HUDEP-2 (cell line): ENCODE measurements around the gene STK11IP.

Experiments used
- DNase-seq, 76 experiments: peaks; one replicate each; lab custom pipeline; 2025; ENCODE audit not compliant: unreplicated experiment in 76 of 76; lab: John Stamatoyannopoulos, UW

The STK11IP gene

DNA sequence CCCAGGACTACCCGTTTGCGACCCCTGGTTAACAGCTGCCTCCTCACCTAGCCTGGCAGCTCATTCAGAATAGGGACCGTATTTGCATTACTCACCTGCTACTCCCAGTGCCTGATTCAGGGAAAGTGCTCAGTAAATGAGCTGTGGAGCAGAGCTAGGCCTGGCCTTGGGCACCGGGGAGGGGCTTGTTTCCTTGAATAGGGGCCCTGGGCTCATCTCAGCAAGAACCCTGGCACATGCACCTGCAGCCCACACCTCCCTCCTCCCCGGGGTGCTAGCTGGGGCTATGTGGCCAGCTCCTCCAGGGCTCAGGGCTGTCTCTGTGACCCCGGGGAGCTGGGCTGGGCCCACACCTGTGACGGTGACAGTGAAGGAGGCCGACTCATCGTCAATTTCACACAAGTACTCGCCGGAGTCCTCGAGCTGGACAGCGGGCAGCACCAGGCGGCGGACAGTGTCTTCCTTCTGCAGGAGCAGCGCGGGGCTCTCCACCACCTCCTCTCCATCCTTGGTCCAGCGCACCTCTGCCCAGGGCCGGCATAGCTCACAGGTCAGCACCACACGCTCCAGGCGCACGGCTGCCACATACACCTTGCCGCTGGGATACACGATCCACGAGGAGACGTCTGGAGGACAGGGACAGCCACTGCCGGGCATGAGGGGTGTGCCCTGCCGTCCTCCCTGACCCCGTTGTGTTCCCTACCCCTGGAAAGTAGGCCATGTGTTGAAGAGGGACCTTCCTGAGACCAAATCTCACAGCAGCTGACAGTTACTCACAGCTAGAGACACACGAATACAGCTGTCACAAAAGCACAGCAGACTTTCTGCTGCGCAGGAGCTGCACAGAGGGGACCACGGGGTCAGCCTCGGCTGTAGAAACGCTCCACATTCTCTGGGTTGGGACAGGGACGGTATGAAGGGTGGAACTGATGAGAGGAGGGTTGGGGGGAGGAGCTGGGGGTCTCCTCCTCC is 35.3 kb upstream of the STK11IP start:
- DNase-seq: no peak

DNA sequence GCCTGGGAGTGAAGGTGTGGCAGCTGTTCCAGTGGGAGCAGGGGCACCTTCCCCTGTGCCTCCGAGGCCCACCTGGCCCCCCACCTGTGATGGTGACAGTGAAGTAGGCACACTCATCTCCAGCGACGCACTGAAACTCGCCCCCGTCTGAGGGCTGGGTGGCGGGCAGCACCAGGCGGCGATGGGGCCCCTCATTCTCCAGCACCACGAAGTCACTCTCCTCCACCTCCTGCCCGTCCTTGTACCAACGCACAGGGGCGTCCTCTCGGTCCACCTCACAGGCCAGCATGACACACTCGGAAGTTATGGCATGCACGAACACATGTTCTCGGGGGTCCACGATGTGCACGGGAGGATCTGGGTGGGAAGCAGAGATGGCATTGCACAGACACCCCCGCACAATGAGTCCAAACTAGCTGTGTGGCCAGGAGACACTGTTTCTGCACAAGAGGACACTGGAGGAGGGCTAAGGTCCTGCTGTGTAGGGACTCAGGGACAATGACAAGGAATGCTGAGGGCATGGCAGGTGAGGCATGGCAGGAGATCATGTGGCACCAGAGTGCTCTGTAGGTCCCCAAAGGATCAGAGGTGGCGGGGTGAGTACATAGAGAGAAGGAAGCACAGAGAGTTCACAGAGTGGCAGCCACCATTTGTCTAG is 34.3 kb upstream of the STK11IP start:
- DNase-seq: no peak

DNA sequence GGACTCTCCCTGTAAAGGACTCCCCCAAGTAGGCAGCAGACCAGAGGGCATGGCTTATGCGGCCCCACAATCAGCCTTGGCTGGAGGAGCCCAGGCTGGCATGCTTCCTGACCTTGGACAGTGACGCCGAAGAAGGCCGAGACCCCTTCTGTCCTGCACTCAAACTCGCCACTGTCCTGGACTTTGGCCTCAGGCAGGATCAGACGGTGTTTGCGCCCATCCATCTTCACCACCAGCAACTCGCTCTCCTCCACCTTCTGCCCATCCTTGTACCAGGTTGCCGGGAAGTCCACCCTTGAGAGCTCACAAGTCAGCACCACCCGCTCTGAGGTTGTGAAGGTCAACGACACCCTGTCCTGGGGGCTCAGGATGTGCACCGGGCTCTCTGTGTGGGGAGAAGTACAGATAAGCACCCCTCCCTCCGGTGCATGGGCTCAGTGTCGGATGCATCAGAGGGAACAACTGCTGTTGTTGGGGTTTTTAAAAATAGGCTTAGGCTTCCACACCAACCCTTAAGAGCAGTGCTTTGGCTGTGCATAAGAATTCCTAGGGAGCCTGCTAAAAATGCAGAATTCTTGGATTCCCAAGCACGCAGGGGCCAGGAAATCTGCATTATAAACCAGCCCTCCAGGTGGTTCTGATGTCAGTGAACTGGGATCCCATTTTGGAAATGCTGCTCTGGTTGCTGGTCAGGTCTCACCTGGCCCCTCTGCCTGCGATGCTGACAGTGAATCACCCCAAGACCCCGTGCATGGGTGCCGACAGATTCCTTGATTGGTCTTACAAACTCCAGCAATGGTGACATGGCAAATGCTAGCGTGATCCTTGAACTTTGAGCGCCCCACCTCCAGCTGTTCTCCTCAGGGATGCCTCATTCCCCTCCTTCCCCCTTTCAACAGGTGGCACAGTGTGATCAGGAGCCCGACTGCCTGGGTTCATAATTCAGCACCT is 32.3 kb upstream of the STK11IP start:
- DNase-seq: no peak

DNA sequence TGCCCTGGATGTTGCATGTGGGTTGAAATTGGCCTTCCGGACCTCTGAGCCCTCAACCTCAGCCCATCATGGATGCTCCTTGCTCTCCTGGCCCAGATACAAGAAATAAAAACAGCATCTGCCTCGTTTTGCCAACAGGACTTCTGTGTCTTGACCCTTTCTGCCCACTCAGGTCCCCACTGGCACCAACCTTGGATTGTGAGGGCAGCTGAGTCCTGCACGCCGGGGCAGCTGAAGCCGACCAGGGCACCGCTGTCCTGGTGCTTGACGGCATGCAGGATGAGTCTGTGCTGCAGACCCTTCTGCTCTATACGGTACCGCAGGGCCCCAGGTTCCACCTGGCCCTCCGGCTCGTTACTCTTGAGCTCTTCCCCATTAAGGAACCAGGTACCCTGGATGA is 31.0 kb upstream of the STK11IP start:
- no peak for DNase-seq

DNA sequence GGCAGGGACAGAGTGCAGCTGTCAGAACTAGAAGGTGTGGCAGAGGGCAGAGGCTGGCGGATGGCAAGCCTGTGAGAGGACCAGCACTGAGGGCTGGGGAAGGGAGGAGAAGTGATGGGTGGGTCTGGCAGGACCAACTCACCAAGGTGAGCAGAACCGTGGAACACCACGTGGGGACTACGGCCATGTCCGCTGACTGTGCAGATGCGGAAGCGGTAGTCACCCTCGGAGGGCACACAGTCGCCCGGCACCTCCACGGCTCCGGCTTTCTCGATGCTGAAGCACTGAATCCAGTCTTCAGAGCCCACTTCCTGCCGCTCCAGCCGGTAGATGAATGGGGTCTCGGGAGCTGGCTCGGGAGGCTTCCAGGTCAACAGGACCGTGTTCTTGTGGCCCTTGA is 30.5 kb upstream of the STK11IP start:
- DNase-seq: no peak

DNA sequence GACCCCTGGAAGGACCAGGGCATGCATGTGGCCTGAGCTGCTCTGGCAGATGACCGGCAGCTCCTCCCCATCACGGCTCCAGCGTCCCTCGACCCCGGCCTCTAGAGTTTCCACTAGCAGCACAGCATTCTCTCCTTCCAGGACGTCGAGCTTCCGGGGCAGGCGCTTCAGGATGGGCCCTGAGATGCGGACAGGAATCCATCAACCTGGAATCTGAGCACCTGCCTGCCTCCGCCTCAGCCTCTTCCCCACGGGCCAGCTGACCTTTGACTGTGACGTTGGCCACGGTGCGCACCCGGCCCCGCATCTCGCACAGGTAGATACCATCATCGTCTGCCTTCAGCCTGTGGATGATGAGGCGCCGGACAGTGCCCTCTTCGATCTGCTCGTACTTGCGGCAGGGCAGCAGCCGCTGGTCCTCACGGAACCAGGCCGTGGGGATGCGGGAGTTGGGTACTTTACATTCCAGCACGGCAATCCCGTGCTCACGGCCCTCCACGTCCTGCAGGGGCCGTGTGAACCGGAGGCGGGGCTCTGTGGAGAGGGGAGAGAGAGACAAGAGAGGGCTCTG is 29.8 kb upstream of the STK11IP start:
- no peak for DNase-seq

DNA sequence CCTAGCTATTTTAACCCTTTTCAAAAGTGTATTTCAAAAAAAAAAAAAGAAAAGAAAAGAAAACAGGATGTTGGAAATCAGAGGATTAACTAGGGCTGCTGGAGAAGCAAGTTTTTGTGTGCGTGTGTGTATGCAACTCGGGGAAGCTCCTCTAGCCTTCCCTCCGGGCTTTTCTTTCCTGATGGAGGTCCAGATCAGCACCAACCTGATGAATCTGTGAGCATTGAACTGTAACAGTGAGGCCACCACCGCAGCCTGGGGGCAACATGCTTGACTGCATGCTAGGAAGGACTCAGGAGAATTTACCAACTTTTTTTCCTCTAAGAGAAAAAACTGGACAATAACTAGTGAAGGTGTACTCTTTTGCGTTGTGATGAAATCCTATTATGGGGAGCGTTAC is 28.6 kb upstream of the STK11IP start:
- no peak for DNase-seq

DNA sequence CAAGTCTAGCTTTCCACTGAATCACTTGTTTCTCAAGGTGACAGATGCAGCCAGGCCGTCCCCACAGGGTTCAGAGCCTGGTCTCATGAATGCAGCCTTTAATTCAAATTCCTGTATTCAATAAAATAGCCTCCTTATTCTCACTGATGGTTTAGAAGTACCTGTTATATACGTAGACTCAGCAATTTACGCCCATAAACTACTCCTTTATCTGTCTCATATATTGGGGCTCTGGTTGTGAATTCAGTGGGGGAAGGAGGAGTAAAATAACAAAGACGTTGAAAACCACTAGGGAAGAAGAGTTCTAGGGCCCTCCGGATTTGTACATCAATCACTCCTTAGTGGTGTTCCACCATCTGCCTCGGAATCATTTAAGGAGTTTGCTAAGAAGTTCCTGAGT is 28.0 kb upstream of the STK11IP start:
- no peak for DNase-seq

DNA sequence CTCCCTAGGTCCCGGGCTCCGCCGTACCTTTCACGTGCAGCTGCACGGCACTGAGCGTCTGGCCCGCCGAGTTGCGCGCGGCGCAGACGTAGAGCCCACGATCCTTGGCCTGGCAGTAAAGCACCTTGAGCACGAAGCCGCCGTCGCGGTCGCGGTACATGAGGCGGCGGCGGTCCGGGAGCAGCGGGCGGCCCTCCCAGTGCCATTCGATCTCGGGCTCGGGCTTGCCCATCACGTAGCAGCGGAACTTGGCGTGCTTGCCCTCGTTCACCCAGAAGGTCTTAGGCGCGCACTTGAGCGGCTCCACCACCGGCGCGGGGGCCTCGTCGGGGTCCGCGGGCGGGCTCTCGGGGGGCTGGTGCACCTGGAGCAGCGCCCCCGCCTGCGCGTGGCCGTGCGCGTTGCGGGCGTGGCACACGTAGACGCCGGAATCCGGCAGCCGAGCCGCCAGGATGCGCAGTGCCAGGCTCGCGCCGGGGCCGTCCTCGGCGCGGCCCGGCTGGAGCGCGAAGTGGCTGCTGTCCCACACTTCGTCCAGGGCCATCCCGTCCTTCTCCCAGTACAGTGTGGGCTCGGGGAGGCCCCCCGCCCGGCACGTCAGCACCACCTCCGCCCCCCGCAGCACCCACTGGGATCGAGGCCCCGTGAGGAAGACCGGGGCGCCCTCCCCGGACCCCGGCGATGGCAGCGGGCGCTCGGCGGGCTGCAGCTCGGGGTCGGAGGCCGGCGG is 27.3 kb upstream of the STK11IP start:
- no peak for DNase-seq

DNA sequence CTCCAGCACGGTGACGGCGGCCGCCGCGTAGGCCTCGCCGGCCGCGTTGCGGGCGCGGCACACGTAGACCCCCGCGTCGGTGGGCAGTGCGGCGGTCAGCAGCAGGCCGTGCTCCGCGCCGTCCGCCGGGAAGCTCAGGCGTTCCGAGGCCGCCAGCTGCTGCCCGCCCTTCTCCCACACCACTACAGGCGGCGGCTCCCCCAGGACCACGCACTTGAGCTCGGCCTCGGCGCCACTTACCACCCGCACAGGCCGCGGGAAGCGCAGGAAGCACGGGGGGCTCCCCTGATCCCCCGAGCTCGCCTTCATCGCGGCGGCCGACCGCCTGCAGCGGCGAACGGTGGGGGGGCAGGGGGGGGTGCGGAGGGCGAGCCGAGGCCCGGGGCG is 26.7 kb upstream of the STK11IP start:
- no peak for DNase-seq

DNA sequence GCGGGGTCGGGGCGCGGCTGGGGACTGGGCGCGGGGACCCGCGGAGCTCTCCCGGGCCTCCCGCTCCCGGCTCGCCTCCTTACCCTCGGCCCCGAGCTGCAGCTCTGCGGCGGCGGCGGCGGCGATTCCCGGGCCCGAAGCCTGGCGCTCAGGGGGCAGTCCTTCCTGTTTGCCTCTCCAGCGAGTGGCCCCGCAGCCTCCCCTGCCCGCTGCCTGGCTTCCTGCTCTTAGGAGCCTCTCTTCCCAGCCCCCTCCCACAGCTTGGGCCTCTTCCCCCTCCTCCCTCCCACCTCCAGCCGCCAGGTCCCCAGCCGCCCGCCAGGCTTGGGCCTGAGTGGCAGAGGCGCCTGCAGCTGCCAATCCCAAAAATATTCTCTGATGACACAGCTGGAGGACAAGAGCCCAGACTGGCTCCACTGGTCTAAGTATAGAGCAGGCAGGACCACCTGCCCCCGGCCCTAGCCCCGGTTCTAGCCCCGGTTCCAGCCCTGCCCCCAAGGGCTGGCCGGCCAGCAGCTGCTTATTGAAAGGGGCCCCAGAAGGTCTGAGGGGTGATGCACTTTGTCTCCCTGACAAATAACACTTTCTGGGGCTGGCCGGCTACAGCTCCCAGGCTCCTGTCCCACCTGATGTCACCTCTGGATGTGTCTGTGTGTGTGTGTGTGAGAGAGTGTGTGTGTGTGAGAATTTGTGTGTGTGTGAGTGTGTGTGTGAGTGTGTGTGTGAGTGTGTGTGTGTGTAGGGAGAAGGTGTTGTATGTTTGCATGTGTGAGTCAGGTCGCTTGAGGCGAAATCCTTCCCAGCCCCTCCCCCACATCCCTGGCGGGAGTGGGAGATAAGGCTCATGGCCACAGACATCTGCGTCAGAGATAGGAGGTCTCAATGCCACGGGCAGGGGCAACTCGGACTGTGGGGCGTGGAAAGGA is 26.1 kb upstream of the STK11IP start, which contains the start of gene OBSL1:
OBSL1 (minus strand) TSS at position 229 of the 926 bp plus-strand sequence. CDS start 307 bp downstream, outside the sequence.
- peak in 32 of 76 experiments; percentile 1 to 41 (median 18) for DNase-seq

DNA sequence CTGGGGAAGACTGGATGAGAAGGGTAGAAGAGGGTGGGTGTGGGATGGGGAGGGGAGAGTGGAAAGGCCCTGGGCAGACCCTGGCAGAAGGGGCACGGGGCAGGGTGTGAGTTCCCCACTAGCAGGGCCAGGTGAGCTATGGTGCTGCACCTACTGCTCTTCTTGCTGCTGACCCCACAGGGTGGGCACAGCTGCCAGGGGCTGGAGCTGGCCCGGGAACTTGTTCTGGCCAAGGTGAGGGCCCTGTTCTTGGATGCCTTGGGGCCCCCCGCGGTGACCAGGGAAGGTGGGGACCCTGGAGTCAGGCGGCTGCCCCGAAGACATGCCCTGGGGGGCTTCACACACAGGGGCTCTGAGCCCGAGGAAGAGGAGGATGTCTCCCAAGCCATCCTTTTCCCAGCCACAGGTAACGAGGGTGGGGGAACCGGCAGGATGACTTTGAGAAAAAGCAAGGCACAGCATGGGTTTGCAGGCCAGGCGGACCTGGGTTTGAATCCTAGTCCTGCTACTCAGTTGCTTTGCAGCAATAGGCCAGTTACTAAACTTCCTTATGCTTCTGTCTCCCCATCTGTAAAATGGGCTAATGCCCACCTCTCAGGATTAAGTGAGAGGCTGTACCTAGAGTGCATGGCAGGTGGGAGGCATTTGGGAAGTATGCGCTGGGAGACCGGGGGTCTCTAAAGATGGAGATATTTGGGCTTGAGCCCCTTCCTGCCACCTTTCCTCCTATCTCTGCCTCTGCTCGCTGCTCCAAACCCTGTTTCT is 25.2 kb upstream of the STK11IP start, which contains the start of gene INHA:
INHA (plus strand) TSS at position 74 of the 765 bp plus-strand sequence; CDS start at position 139, 65 bp downstream.
- DNase-seq: no peak

DNA sequence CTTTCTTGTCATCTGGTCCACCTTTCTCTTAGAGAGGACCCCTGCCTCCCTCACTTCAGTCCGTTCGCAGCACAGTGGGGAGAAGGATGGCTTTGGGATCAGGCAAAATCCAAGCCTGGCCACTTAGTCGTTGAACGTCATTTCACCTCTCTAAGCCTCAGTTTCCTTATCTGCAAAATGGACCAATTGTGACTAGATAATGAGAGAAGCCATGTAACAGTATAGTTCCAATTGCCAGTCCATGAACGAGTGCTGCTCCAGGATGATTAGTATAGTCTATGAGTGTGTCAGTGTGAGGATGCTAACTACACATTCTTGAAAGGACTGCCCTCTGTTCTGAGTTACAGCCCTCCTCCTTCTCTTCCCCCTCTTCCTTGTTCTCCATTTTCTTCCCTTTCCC is 24.5 kb upstream of the STK11IP start:
- DNase-seq: no peak

DNA sequence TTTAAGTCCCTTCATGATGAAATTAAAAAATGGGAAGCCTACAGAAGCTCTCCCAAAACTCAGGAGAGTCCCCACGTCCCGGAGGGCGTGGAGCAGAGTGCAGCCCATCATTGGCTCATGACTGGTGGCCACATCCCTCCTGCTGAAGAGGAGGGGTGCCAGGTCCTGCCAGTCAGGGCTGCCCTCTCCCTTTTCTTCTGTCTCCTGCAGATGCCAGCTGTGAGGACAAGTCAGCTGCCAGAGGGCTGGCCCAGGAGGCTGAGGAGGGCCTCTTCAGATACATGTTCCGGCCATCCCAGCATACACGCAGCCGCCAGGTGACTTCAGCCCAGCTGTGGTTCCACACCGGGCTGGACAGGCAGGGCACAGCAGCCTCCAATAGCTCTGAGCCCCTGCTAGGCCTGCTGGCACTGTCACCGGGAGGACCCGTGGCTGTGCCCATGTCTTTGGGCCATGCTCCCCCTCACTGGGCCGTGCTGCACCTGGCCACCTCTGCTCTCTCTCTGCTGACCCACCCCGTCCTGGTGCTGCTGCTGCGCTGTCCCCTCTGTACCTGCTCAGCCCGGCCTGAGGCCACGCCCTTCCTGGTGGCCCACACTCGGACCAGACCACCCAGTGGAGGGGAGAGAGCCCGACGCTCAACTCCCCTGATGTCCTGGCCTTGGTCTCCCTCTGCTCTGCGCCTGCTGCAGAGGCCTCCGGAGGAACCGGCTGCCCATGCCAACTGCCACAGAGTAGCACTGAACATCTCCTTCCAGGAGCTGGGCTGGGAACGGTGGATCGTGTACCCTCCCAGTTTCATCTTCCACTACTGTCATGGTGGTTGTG is 23.0 kb upstream of the STK11IP start:
- no peak for DNase-seq

DNA sequence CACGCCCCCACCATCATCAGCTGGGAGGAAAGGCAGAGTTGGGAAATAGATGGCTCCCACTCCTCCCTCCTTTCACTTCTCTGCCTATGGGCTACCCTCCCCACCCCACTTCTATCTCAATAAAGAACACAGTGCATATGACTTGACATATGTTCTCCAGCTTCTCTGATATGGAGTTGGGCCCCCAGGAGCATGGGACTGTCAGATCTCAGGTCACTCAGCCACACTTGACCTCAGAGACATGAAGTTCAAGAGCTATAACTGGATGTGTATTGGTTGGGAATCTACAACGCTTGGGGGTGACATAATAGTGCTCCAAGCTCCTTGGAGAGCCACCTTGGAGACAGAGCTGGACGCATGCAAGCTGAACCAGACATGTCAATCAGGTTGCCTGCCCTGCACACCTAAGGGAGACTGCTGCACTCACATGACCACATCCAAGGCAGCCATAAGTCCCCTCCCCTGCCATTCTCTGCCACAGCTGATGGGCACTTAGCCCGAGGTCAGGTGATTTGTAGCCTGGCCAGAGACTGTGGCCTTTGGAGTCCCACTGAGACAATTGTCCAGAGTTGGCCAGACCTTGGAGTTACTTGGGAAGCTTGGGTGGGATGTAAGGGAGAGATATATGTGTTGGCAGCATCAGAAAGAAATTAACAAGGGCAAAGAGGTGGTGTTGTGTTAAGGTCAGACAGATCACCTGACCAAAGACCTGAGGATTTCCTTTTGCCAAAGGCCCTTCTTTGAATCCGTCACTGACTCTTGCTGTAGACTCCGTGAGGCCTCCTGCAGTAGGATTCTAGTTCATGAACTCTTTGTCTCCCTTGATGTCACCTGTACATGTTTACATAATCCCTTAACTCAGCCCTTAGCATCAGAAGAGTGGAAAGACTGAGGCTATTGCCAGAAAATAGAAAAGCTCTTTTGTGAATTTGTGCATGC is 21.8 kb upstream of the STK11IP start:
- no peak for DNase-seq
